Body of pancreas (tissue), 4 donors: Measurements from ENCODE around the gene FAM170B. TPM values are rescaled to one million over a fixed set of nuclear protein-coding genes. Genes with fewer than 3 reads are reported as not detected.

Source experiments
- ATAC-seq: fragments of 150-250 bp; one replicate; pipeline ENCODE4 v1.9.1; 2016
- DNase-seq, 4 donors: peaks; one replicate each; pipeline ENCODE4 v3.0.0-alpha.2; 2019
- H3K27ac ChIP-seq, 4 donors: fragments of 200-600 bp; sonication (generic); 1 replicate in 3 of 4; 2 replicates in 1 of 4; pipeline versions ENCODE4 v1.5.1 to v1.6.1; 2016 to 2019; ENCODE audit warnings: mild to moderate bottlenecking in 1 of 4, mixed read lengths in 1 of 4, moderate library complexity in 1 of 4
- H3K27me3 ChIP-seq, 2 donors: fragments of 200-600 bp; sonication (generic); one replicate each; pipeline ENCODE4 v1.6.0; 2016; ENCODE audit warnings: mild to moderate bottlenecking in 1 of 2
- H3K36me3 ChIP-seq, 2 donors: fragments of 200-600 bp; sonication (generic); replicated peaks in 1 of 2; 2 replicates each; pipeline ENCODE4 v1.5.1; 2016; ENCODE audit warnings: low read depth in 2 of 2; ENCODE audit not compliant: insufficient read depth in 1 of 2
- H3K4me1 ChIP-seq: fragments of 200-600 bp; sonication (generic); one replicate; pipeline ENCODE4 v1.6.0; 2016
- H3K4me3 ChIP-seq, 2 donors: fragments of 200-600 bp; sonication (generic); 1 replicate in 1 of 2; 2 replicates in 1 of 2; pipeline ENCODE4 v1.5.1; 2016 to 2019
- H3K9me3 ChIP-seq, 3 donors: fragments of 200-600 bp; sonication (generic); 1 replicate in 2 of 3; 2 replicates in 1 of 3; pipeline ENCODE4 v1.5.1; 2016
- POLR2A ChIP-seq, 3 donors: fragments of 450-650 bp; IDR thresholded peaks; one replicate each; pipeline ENCODE4 v1.6.1; 2016; ENCODE audit warnings: antibody characterized with exemption in 3 of 3, mild to moderate bottlenecking in 2 of 3
- WGBS, 2 donors: methylation state at CpG; one replicate each; pipeline ENCODE4 v1.1.5; 2017; 5-methylcytosine and 5-hydroxymethylcytosine counted together
- intact Hi-C: fragments of 100-400 bp; cut with DNase I; formaldehyde crosslinking; loops from one replicate; pipeline ENCODE4 v1.15.1; 2023
- total RNA-seq, 2 donors: library from RNA; depleted of rRNA; stranded (reverse); fragments of >200 nt; gene quantifications; one replicate each; pipeline ENCODE4 v1.1.0, GENCODE V29; 2016
- TF ChIP-seq, protein P1 (sequence below), 7 experiments: fragments of 450-650 bp in 4 of 7; fragments of 200-600 bp in 3 of 7; sonication (generic) in 3 of 7; IDR thresholded peaks; one replicate each; pipeline ENCODE4 v1.5.1; 2016 to 2019; ENCODE audit warnings: antibody characterized with exemption in 7 of 7

Gene FAM170B
- total RNA-seq, 2 donors from 2014 or later = not detected

- Histone ChIP-seq H3K27me3 (no peaks in the 10 kb centered on the region), H3K27ac (no peak overlapping the region), H3K36me3 (no peaks in the 10 kb centered on the region), H3K9me3 (no peaks in the 10 kb centered on the region), H3K4me3 (no peak overlapping the region), H3K4me1 (no peaks in the 10 kb centered on the region)
- ATAC-seq (no peak), DNase-seq (no peak)
- WGBS, 2 donors = 22 to 37% methylated on average over 2 of the region's 2 CpGs
- TF ChIP-seq, protein P1, sequence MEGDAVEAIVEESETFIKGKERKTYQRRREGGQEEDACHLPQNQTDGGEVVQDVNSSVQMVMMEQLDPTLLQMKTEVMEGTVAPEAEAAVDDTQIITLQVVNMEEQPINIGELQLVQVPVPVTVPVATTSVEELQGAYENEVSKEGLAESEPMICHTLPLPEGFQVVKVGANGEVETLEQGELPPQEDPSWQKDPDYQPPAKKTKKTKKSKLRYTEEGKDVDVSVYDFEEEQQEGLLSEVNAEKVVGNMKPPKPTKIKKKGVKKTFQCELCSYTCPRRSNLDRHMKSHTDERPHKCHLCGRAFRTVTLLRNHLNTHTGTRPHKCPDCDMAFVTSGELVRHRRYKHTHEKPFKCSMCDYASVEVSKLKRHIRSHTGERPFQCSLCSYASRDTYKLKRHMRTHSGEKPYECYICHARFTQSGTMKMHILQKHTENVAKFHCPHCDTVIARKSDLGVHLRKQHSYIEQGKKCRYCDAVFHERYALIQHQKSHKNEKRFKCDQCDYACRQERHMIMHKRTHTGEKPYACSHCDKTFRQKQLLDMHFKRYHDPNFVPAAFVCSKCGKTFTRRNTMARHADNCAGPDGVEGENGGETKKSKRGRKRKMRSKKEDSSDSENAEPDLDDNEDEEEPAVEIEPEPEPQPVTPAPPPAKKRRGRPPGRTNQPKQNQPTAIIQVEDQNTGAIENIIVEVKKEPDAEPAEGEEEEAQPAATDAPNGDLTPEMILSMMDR (IDR thresholded peaks at IDR 0.05) = no peak
- no peak for TF ChIP-seq POLR2A (IDR thresholded peaks at IDR 0.05)
- intact Hi-C loops = no loop called here
Observed at GRCh38 chr10:49151025-49151445, 17.2 kb upstream of the FAM170B start.

GRCh38 chr10:49150426-49150825 lies 16.6 kb upstream of the FAM170B start:
- H3K4me3 ChIP-seq = no peak overlapping the region
- DNase-seq (no peak), ATAC-seq (no peak)
- H3K9me3 ChIP-seq = no peaks in the 10 kb centered on the region
- no peaks in the 10 kb centered on the region for H3K27me3 ChIP-seq
- intact Hi-C loops = no loop called here
- 48 to 56% methylated on average over 5 of the region's 5 CpGs for WGBS, 2 donors
- TF ChIP-seq, protein P1 (IDR thresholded peaks at IDR 0.05) = no peak
- no peak for TF ChIP-seq POLR2A (IDR thresholded peaks at IDR 0.05)
- no peaks in the 10 kb centered on the region for H3K4me1 ChIP-seq
- no peak overlapping the region for H3K27ac ChIP-seq
- no peaks in the 10 kb centered on the region for H3K36me3 ChIP-seq

GRCh38 chr10:49149881-49150280 lies 16.1 kb upstream of the FAM170B start:
- Histone ChIP-seq H3K27ac (no peak overlapping the region), H3K36me3 (no peaks in the 10 kb centered on the region), H3K27me3 (no peaks in the 10 kb centered on the region), H3K9me3 (no peaks in the 10 kb centered on the region), H3K4me1 (no peaks in the 10 kb centered on the region), H3K4me3 (no peak overlapping the region)
- 59 to 63% methylated on average over 3 of the region's 3 CpGs for WGBS, 2 donors
- DNase-seq (no peak), ATAC-seq (no peak)
- no peak for TF ChIP-seq POLR2A (IDR thresholded peaks at IDR 0.05)
- TF ChIP-seq, protein P1 (IDR thresholded peaks at IDR 0.05) = no peak
- intact Hi-C loops = no loop called here

GRCh38 chr10:49144058-49144720 lies 10.4 kb upstream of the FAM170B start:
- Histone ChIP-seq H3K36me3 (no peaks in the 10 kb centered on the region), H3K9me3 (no peaks in the 10 kb centered on the region), H3K27ac (no peak overlapping the region), H3K4me1 (no peaks in the 10 kb centered on the region), H3K4me3 (no peak overlapping the region), H3K27me3 (no peaks in the 10 kb centered on the region)
- DNase-seq (no peak), ATAC-seq (no peak)
- TF ChIP-seq, protein P1 (IDR thresholded peaks at IDR 0.05) = no peak
- no peak for TF ChIP-seq POLR2A (IDR thresholded peaks at IDR 0.05)
- 88 to 90% methylated on average over 2 of the region's 2 CpGs for WGBS, 2 donors
- intact Hi-C loops = no loop called here

DNA sequence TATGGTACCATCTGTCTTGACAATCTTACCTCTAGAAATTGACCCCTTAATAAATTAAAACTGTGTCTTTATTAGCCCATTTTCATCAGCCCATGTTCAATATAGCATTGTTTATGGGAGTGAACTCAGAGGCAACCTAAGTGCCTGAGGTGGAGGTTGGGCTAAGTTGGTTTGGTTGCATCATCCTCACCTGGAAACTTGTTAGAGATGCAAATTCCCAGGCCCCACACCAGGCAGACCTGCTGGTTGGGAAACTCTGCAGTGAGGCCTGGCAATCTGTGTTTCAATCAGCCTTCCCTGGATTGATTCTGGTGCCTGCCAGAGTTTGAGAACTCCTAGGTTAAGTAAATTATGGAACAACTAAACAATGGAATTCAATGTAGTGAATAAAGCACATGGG lies 9.4 kb upstream of the FAM170B start:
- Histone ChIP-seq H3K36me3 (no peaks in the 10 kb centered on the region), H3K4me1 (no peaks in the 10 kb centered on the region), H3K4me3 (no peak overlapping the region), H3K27me3 (no peaks in the 10 kb centered on the region), H3K27ac (no peak overlapping the region), H3K9me3 (no peaks in the 10 kb centered on the region)
- no peak for ATAC-seq
- no peak for DNase-seq
- intact Hi-C loops = no loop called here
- no peak for TF ChIP-seq POLR2A (IDR thresholded peaks at IDR 0.05)
- TF ChIP-seq, protein P1 (IDR thresholded peaks at IDR 0.05) = no peak
